ENCODE results near the gene UVRAG. TPM values are rescaled to one million over a fixed set of nuclear protein-coding genes. Genes with fewer than 3 reads are reported as not detected.
"Not testable (repeated sequence)": the region's sequence is repeated elsewhere in the genome, so short reads cannot be mapped to it uniquely, and the experiment has no call there.

UVRAG gene
- total RNA-seq, 6 donors from 2014 or later, result 23.3 to 72.3 (median 28.5) TPM

- Histone ChIP-seq H3K4me1 (peaks cover 10 to 19% (median 16%) of the 10 kb centered on the region in 4 donors), H3K36me3 (no peaks in the 10 kb centered on the region), H3K4me3 (no peak overlapping the region), H3K27me3 (no peaks in the 10 kb centered on the region), H3K27ac (peak overlapping the region in 2 of 4 donors; percentile 42 to 51), H3K9me3 (no peaks in the 10 kb centered on the region)
- 21 to 25% methylated on average over 1 of the region's 1 CpG for WGBS, 2 donors
- no peak for DNase-seq
- no peak for TF ChIP-seq EP300 (IDR thresholded peaks at IDR 0.05)
- TF ChIP-seq POLR2A (IDR thresholded peaks at IDR 0.05), result no peak
- ATAC-seq (ENCODE audit: low FRiP score in 2 of 2), result no peak
Observed at GRCh38 chr11:76077575-76078150, 262.7 kb downstream of the UVRAG start.

GRCh38 chr11:76081084-76081483 lies 266.1 kb downstream of the UVRAG start:
- not testable (repeated sequence) for H3K27me3 ChIP-seq; H3K36me3 ChIP-seq; H3K9me3 ChIP-seq; H3K27ac ChIP-seq; ATAC-seq (ENCODE audit: low FRiP score in 2 of 2); DNase-seq; H3K4me3 ChIP-seq
- WGBS, 2 donors, result 90 to 96% methylated on average over 5 of the region's 5 CpGs
- H3K4me1 ChIP-seq, result peaks cover 10 to 16% (median 11%) of the 10 kb centered on the region in 4 donors

- DNase-seq (no peak), ATAC-seq (ENCODE audit: low FRiP score in 2 of 2) (no peak)
- Histone ChIP-seq H3K4me1 (peaks cover 0 to 7% (median 6%) of the 10 kb centered on the region in 4 donors), H3K36me3 (no peaks in the 10 kb centered on the region), H3K9me3 (no peaks in the 10 kb centered on the region), H3K27ac (peak overlapping the region in 3 of 4 donors; percentile 11 to 30 (median 14)), H3K27me3 (no peaks in the 10 kb centered on the region), H3K4me3 (no peak overlapping the region)
- no peak for TF ChIP-seq POLR2A (IDR thresholded peaks at IDR 0.05)
- no peak for TF ChIP-seq POLR2AphosphoS5 (IDR thresholded peaks at IDR 0.05)
- no peak for TF ChIP-seq EP300 (IDR thresholded peaks at IDR 0.05)
- no peak for TF ChIP-seq CTCF (IDR thresholded peaks at IDR 0.05)
- WGBS, 2 donors, result 67 to 69% methylated on average over 7 of the region's 7 CpGs
Observed at GRCh38 chr11:76083563-76084451, 268.8 kb downstream of the UVRAG start.

- no peak for TF ChIP-seq POLR2AphosphoS5 (IDR thresholded peaks at IDR 0.05)
- TF ChIP-seq EP300 (IDR thresholded peaks at IDR 0.05), result no peak
- no peak for TF ChIP-seq POLR2A (IDR thresholded peaks at IDR 0.05)
- TF ChIP-seq CTCF (IDR thresholded peaks at IDR 0.05), result no peak
- Histone ChIP-seq H3K27ac (no peak overlapping the region), H3K4me1 (peaks cover 0 to 7% (median 6%) of the 10 kb centered on the region in 4 donors), H3K4me3 (no peak overlapping the region), H3K9me3 (no peaks in the 10 kb centered on the region), H3K36me3 (no peaks in the 10 kb centered on the region), H3K27me3 (no peaks in the 10 kb centered on the region)
- 80 to 85% methylated on average over 1 of the region's 1 CpG for WGBS, 2 donors
- ATAC-seq (ENCODE audit: low FRiP score in 2 of 2), result no peak
- no peak for DNase-seq
Observed at GRCh38 chr11:76085270-76085669, 270.3 kb downstream of the UVRAG start.

- DNase-seq (no peak), ATAC-seq (ENCODE audit: low FRiP score in 2 of 2) (no peak)
- TF ChIP-seq POLR2A (IDR thresholded peaks at IDR 0.05), result no peak
- no peak for TF ChIP-seq EP300 (IDR thresholded peaks at IDR 0.05)
- no peak for TF ChIP-seq POLR2AphosphoS5 (IDR thresholded peaks at IDR 0.05)
- no peak for TF ChIP-seq CTCF (IDR thresholded peaks at IDR 0.05)
- H3K9me3 ChIP-seq, result no peaks in the 10 kb centered on the region
- H3K27me3 ChIP-seq, result no peaks in the 10 kb centered on the region
- no peak overlapping the region for H3K27ac ChIP-seq
- H3K36me3 ChIP-seq, result no peaks in the 10 kb centered on the region
- 97 to 98% methylated on average over 6 of the region's 6 CpGs for WGBS, 2 donors
- peaks cover 0 to 7% (median 6%) of the 10 kb centered on the region in 4 donors for H3K4me1 ChIP-seq
- H3K4me3 ChIP-seq, result no peak overlapping the region
Observed at GRCh38 chr11:76086743-76087635, 272.0 kb downstream of the UVRAG start.

Data from upper lobe of left lung (tissue), 6 donors.